HFFc6 (cell line): ENCODE results near the gene LAPTM4A. TPM values are rescaled to one million over a fixed set of nuclear protein-coding genes. Genes with fewer than 3 reads are reported as not detected.

Source experiments
- DNase-seq: peaks from one replicate; pipeline ENCODE4 v3.0.0-alpha.2; 2018
- H3K27ac Mint-ChIP-seq: 2 replicates; pipeline ENCODE4 v1.8.0; 2020; ENCODE audit warnings: mild to moderate bottlenecking, mixed read lengths
- H3K27me3 Mint-ChIP-seq: 2 replicates; pipeline ENCODE4 v1.8.0; 2021; ENCODE audit warnings: mild to moderate bottlenecking, moderate library complexity, mixed read lengths; ENCODE audit not compliant: insufficient read depth
- H3K36me3 Mint-ChIP-seq: 2 replicates; pipeline ENCODE4 v1.8.0; 2021; ENCODE audit warnings: low read depth, mixed read lengths
- H3K4me1 Mint-ChIP-seq: 2 replicates; pipeline ENCODE4 v1.8.0; 2020; ENCODE audit warnings: low read depth, mixed read lengths
- H3K4me3 Mint-ChIP-seq: 2 replicates; pipeline ENCODE4 v1.8.0; 2020; ENCODE audit warnings: mild to moderate bottlenecking, moderate library complexity, mixed read lengths
- H3K9me3 Mint-ChIP-seq: 2 replicates; pipeline ENCODE4 v1.8.0; 2020; ENCODE audit warnings: mild to moderate bottlenecking, mixed read lengths
- total RNA-seq, 6 experiments: library from RNA; stranded (reverse); fragmentation: NEBNext Ultra II Directional; extraction: Animal tissue kit (Norgen Biotek cat#: 25700); gene quantifications; 2 replicates in 1 of 6; 3 replicates in 5 of 6; pipeline ENCODE4 v1.2.3, GENCODE V29; 2021
- TF ChIP-seq, protein P1 (sequence below): fragments of 200-600 bp; sonication (generic); IDR thresholded peaks from 2 replicates; pipeline ENCODE4 v1.5.0; 2021; ENCODE audit warnings: antibody characterized with exemption, mild to moderate bottlenecking

The LAPTM4A gene
- total RNA-seq, 6 experiments from 2014 or later: 218 to 254 (median 240) TPM

DNA sequence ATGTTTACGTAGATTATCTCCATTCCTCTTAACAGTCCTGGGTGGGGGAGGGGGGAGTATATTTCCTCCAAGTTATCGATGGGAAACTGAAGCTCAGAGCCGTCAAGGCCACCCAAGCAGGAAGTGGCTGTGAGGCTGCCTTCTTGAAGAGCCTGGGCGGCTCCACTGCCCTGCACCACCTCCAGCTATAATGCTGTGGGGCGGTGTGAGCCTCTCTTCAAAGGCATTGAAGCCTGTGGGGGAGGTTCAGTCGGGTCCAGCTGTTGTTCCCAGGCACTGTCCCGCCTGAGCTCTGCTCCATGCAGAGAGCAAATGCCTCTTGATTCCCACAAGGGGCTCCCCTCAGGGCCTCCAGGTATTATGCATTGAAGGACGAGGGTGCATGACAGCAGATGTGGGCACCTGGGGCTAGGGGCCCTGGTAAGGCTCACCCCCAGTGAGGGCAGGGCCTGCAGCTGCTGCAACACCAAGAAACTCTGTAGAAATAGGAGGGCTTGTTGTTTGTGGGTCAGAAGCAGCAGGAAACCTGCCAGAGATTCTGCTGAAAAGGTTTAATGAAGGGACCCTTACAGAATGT, 29.5 kb upstream of the LAPTM4A start:
- TF ChIP-seq, protein P1, sequence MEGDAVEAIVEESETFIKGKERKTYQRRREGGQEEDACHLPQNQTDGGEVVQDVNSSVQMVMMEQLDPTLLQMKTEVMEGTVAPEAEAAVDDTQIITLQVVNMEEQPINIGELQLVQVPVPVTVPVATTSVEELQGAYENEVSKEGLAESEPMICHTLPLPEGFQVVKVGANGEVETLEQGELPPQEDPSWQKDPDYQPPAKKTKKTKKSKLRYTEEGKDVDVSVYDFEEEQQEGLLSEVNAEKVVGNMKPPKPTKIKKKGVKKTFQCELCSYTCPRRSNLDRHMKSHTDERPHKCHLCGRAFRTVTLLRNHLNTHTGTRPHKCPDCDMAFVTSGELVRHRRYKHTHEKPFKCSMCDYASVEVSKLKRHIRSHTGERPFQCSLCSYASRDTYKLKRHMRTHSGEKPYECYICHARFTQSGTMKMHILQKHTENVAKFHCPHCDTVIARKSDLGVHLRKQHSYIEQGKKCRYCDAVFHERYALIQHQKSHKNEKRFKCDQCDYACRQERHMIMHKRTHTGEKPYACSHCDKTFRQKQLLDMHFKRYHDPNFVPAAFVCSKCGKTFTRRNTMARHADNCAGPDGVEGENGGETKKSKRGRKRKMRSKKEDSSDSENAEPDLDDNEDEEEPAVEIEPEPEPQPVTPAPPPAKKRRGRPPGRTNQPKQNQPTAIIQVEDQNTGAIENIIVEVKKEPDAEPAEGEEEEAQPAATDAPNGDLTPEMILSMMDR: no peak
- 0 out of 2 replicates have a peak, but pooled peaks cover 6% of the 10 kb centered on the region for H3K4me1 Mint-ChIP-seq
- no peaks in the 10 kb centered on the region for H3K9me3 Mint-ChIP-seq
- no peak overlapping the region for H3K27ac Mint-ChIP-seq
- no peak overlapping the region for H3K4me3 Mint-ChIP-seq
- H3K27me3 Mint-ChIP-seq: peaks cover 3% of the 10 kb centered on the region
- peaks cover 5% of the 10 kb centered on the region; the same call in 1 of the 2 replicates for H3K36me3 Mint-ChIP-seq
- no peak for DNase-seq

- Mint-ChIP-seq H3K4me3 (no peak overlapping the region), H3K27me3 (peaks cover 3% of the 10 kb centered on the region), H3K9me3 (no peaks in the 10 kb centered on the region), H3K4me1 (0 out of 2 replicates have a peak, but pooled peaks cover 6% of the 10 kb centered on the region), H3K27ac (no peak overlapping the region), H3K36me3 (peaks cover 5% of the 10 kb centered on the region; the same call in 1 of the 2 replicates)
- no peak for DNase-seq
- TF ChIP-seq, protein P1: no peak
These were observed 29.0 kb upstream of the LAPTM4A start for GRCh38 chr2:20080428-20080827.

DNA sequence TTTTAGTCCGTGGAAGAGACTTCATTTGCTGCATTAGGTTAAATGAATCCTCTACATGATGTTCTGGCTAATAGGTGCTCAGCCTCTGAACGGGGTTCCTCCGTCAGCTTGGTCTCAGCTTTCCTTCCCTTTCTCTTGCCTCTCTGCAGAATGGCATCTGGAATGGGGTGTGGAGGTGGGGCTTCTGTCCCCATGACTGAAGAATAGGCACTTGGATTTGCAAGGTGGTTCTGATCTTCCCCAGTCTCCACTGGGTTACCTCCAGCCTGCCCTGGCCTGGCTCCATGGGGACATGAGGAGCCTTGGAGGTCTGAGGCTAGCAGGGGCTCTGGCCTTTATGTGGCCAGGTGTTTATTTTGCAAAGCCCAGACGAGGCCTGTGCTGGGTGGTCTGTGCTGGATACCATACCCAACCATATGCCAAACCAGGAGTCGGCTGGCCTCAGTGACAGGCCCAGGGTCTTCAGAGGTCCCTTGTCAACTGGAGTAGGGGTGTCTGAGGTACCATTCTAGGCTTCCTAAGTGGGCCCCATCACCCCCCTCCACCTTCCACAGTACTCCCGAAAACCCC, 28.2 kb upstream of the LAPTM4A start:
- H3K4me3 Mint-ChIP-seq: no peak overlapping the region
- no peak overlapping the region for H3K27ac Mint-ChIP-seq
- peaks cover 3% of the 10 kb centered on the region for H3K27me3 Mint-ChIP-seq
- H3K4me1 Mint-ChIP-seq: 0 out of 2 replicates have a peak, but pooled peaks cover 6% of the 10 kb centered on the region
- no peak for DNase-seq
- peaks cover 5% of the 10 kb centered on the region; the same call in 1 of the 2 replicates for H3K36me3 Mint-ChIP-seq
- no peaks in the 10 kb centered on the region for H3K9me3 Mint-ChIP-seq
- TF ChIP-seq, protein P1: no peak

DNA sequence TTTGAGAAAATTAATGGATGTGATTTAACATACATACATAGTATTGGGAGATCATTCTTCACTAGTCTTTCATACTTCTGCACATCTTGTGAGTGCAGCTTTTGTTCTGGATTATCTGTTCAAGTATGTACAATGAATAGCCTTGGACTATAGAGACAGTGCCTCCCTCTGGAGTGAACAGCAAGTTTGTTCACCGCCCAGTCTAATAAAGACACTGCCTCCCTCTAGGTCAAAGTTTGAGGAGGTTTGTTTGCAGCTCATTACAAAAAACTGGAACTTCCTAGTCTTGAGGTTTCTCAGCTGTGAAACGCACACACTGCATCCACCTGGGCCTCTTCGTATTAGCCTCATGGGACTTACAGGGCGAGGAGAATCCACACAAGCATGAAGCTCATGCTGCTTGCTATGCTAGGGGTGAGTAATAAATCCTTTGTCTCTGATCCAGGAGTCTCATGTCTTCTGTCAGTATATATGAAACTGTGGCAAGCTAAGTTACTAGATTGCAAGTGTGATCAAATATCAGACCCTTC, 26.0 kb upstream of the LAPTM4A start:
- no peaks in the 10 kb centered on the region for H3K9me3 Mint-ChIP-seq
- peaks cover 4% of the 10 kb centered on the region for H3K27me3 Mint-ChIP-seq
- H3K27ac Mint-ChIP-seq: no peak overlapping the region
- H3K4me3 Mint-ChIP-seq: no peak overlapping the region
- peaks cover 5% of the 10 kb centered on the region; the same call in 1 of the 2 replicates for H3K36me3 Mint-ChIP-seq
- H3K4me1 Mint-ChIP-seq: peaks cover 16% of the 10 kb centered on the region
- DNase-seq: no peak
- TF ChIP-seq, protein P1: no peak

- Mint-ChIP-seq H3K4me3 (no peak overlapping the region), H3K27me3 (peaks cover 4% of the 10 kb centered on the region), H3K4me1 (peaks cover 20% of the 10 kb centered on the region), H3K36me3 (peaks cover 5% of the 10 kb centered on the region; the same call in 1 of the 2 replicates), H3K9me3 (no peaks in the 10 kb centered on the region), H3K27ac (no peak overlapping the region)
- TF ChIP-seq, protein P1: no peak
- DNase-seq: no peak
These were observed 25.3 kb upstream of the LAPTM4A start for GRCh38 chr2:20076757-20077156.
